Measurements from ENCODE around the gene BPTF.
"Not testable (repeated sequence)": the region's sequence is repeated elsewhere in the genome, so short reads cannot be mapped to it uniquely, and the experiment has no call there.

Gene BPTF

DNA sequence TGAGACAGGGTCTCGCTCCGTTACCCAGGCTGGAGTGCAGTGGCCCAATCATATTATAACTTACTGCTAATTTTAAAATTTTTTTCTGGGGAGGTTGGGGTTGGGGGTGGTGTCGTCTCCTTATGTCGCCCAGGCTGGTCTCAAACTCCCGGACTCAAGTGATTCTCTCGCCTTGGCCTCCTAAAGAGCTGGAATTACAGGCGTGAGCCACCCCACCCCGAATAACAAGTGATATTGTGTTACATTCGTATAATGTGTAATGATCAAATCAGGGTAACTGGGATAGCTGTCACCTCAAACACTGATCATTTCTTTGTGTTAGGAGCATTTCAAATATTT lies 194.0 kb downstream of the BPTF start:
- TF ChIP-seq, protein P1, sequence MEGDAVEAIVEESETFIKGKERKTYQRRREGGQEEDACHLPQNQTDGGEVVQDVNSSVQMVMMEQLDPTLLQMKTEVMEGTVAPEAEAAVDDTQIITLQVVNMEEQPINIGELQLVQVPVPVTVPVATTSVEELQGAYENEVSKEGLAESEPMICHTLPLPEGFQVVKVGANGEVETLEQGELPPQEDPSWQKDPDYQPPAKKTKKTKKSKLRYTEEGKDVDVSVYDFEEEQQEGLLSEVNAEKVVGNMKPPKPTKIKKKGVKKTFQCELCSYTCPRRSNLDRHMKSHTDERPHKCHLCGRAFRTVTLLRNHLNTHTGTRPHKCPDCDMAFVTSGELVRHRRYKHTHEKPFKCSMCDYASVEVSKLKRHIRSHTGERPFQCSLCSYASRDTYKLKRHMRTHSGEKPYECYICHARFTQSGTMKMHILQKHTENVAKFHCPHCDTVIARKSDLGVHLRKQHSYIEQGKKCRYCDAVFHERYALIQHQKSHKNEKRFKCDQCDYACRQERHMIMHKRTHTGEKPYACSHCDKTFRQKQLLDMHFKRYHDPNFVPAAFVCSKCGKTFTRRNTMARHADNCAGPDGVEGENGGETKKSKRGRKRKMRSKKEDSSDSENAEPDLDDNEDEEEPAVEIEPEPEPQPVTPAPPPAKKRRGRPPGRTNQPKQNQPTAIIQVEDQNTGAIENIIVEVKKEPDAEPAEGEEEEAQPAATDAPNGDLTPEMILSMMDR (IDR thresholded peaks at IDR 0.05; ENCODE audit: low read depth, low read length): no peak
- no peaks in the 10 kb centered on the region for H3K4me1 ChIP-seq
- no peak overlapping the region for H3K4me3 ChIP-seq (ENCODE audit: low read depth, low read length)

DNA sequence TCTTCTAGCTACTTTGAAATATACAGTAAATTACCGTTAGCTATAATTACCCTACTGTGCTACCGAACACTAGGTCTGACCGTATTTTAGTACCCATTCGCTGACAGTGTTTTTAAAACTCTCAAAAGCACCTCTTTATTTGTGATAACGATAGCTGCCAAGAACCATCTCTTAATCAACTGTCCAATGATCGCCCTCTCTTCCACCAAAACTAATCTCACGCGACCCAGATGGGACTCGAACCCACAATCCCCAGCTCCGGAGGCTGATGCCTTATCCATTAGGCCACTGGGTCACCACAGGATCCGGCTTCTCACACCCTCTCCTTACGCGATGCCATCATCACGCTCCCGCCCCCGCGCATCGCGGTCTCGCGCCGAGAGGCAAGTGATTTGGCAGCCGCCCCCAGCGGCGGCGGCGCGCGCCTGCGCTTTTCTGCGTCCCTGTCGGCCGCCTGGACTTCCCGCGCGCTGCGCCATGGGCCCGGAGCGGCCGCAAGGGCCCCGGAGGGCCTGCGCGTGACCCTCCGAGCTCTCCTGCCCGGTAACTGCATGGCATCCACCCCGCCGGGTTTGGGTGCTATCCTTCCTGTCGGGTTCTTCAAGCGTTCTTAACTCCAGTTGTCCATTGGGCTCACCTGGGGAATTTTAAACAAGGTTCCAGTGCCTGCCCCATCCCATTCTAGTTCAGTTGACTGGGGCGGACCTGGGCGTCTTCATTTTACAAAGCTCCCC lies 194.5 kb downstream of the BPTF start:
- Histone ChIP-seq H3K4me1 (no peaks in the 10 kb centered on the region), H3K27me3 (no peaks in the 10 kb centered on the region), H3K9me3 (no peaks in the 10 kb centered on the region), H3K4me3 (ENCODE audit: low read depth, low read length) (peak overlapping the region; percentile 85), H3K36me3 (no peaks in the 10 kb centered on the region)
- TF ChIP-seq, protein P1 (IDR thresholded peaks at IDR 0.05; ENCODE audit: low read depth, low read length): peak; percentile 29
- peak; percentile 95 for DNase-seq

More for the DNA sequence above, 194.0 kb downstream of the BPTF start:
- Histone ChIP-seq H3K27me3 (no peaks in the 10 kb centered on the region), H3K36me3 (no peaks in the 10 kb centered on the region), H3K9me3 (no peaks in the 10 kb centered on the region)
- DNase-seq: no peak

DNA sequence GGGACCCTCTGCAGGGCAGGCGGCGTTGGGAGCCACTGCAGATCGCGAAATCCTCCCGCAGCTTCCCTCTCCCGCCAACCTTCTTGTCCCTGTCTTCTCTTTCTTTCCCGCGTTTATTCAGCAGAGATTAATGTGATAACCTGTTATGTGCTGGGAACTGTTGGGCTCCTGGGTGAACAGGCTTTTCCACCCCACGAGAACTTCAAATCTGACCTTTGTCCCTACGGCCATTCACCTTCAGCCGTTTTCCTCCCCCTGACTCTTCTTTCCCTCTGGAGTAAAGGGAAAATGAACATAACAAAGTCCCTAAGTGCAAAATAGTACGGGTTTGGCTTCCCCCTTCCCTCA lies 195.1 kb downstream of the BPTF start:
- DNase-seq: no peak
- H3K9me3 ChIP-seq: no peaks in the 10 kb centered on the region
- H3K4me1 ChIP-seq: no peaks in the 10 kb centered on the region
- H3K4me3 ChIP-seq (ENCODE audit: low read depth, low read length): peak overlapping the region; percentile 85
- TF ChIP-seq, protein P1 (IDR thresholded peaks at IDR 0.05; ENCODE audit: low read depth, low read length): no peak
- no peaks in the 10 kb centered on the region for H3K27me3 ChIP-seq
- no peaks in the 10 kb centered on the region for H3K36me3 ChIP-seq

DNA sequence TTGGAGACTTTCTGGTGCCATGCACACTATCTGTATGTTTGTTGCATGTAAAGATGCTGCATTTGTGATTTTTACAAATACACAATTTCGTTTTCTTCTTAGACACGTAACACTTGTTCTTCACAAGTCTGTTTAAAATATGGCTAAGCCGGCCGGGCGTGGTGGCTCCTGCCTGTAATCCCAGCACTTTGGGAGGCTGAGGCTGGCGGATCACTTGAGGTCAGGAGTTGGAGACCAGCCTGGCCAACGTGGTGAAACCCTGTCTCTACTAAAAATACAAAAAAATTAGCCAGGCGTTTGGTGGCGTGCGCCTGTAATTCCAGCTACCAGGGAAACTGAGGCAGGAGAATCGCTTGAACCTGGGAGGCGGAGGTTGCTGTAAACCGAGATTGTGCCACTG lies 195.5 kb downstream of the BPTF start:
- not testable (repeated sequence) for H3K4me1 ChIP-seq, H3K36me3 ChIP-seq, H3K9me3 ChIP-seq, H3K27me3 ChIP-seq, DNase-seq
- H3K4me3 ChIP-seq (ENCODE audit: low read depth, low read length): peak overlapping the region; percentile 85

DNA sequence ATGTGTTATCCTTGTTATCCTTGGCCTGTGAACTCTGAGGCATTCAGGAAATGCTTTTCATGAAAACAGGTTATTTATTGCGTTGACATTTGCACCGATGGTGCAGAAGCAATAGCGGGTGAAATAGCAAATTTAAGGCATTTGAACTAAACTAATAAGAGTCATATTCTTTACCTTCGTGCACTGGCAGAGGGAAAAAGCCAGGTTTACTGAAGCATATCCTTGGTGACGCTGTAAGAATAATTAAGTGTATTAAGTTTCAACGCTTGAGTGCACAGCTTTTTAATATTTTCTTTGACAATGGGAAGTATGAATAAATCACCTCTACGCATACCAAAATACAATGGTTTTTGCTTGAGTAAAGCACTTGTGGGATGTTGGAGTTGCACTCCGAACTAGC lies 196.7 kb downstream of the BPTF start:
- H3K4me3 ChIP-seq (ENCODE audit: low read depth, low read length): no peak overlapping the region
- H3K27me3 ChIP-seq: no peaks in the 10 kb centered on the region
- DNase-seq: no peak
- H3K4me1 ChIP-seq: no peaks in the 10 kb centered on the region
- H3K9me3 ChIP-seq: no peaks in the 10 kb centered on the region
- H3K36me3 ChIP-seq: no peaks in the 10 kb centered on the region
- TF ChIP-seq, protein P1 (IDR thresholded peaks at IDR 0.05; ENCODE audit: low read depth, low read length): no peak

DNA sequence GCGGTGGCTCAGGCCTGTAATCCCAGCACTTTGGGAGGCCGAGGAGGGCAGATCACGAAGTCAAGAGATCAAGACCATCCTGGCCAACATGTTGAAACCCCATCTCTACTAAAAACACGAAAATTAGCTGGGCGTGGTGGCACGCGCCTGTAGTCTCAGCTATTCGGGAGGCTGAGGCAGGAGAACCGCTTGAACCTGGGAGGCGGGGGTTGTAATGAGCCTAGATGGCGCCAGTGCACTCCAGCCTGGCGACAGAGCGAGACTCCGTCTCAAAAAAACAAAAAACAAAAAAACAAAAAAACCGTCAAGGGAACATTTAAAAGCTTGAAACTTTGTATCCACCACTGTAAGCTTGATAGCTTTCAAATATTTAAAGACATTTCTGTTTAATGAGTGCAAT lies 197.2 kb downstream of the BPTF start:
- not testable (repeated sequence) for DNase-seq; H3K4me1 ChIP-seq; H3K9me3 ChIP-seq; H3K4me3 ChIP-seq (ENCODE audit: low read depth, low read length); H3K27me3 ChIP-seq; H3K36me3 ChIP-seq

DNA sequence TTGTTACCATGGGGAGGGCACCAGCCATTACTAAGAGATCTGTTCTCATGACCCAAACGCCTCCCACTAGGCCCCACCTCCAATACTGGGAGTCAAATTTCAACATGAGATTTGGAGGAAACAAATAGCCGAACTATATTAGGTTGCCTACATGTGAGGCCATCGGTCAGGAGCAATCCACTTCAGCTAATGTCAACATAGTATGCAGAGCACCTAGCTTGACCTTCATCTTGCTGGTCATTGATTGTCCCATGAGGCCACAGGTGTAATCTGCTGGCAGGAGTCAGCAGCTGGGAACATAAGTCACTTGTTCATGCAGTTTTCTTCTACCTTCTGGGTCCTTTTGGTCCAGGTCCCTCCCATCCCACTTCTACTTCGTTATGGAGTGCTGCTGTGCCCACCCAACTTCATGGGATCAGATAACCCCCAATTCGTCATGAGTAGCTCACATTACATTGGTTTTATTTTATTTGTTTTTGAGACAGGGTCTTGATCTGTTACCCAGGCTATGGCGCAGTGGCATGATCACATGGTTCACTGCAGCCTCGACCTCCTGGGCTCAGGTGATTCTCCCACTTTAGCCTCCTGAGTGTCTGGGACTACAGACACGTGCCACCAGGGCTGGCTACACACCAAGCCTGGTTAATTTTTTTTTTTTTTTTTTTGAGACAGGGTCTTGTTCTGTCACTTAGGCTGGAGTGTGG lies 204.4 kb downstream of the BPTF start:
- H3K4me3 ChIP-seq (ENCODE audit: low read depth, low read length): no peak overlapping the region
- no peak for DNase-seq

More for the DNA sequence above, 204.4 kb downstream of the BPTF start:
- TF ChIP-seq, protein P1 (IDR thresholded peaks at IDR 0.05; ENCODE audit: low read depth, low read length): no peak
- no peaks in the 10 kb centered on the region; the same call in 1 of the 2 replicates for H3K4me1 ChIP-seq
- H3K27me3 ChIP-seq: no peaks in the 10 kb centered on the region
- H3K36me3 ChIP-seq: no peaks in the 10 kb centered on the region
- H3K9me3 ChIP-seq: no peaks in the 10 kb centered on the region

Measured in BE2C (cell line).